ENCODE results near the gene RMND5A.

Gene RMND5A

GRCh38 chr2:86825693-86826381, 105.7 kb downstream of the RMND5A start:
- DNase-seq = no peak

- no peak for DNase-seq
Observed at GRCh38 chr2:86826951-86827350, 106.9 kb downstream of the RMND5A start.

All from anterior cingulate cortex (tissue), 58 donors.